Stimulated activated CD8-positive, alpha-beta memory T cell treated with anti-CD3 and anti-CD28 coated beads, Interleukin-15, amount 100 ng/mL, for 48 hours (primary cell): ENCODE data around the gene PHYHIPL.
"Not testable (repeated sequence)": the region's sequence is repeated elsewhere in the genome, so short reads cannot be mapped to it uniquely, and the experiment has no call there.

ENCODE experiments used
- DNase-seq, 2 donors: peaks; one replicate each; pipeline ENCODE4 v3.0.0-alpha.2; 2020; ENCODE audit warnings: low read depth in 2 of 2

PHYHIPL gene

DNA sequence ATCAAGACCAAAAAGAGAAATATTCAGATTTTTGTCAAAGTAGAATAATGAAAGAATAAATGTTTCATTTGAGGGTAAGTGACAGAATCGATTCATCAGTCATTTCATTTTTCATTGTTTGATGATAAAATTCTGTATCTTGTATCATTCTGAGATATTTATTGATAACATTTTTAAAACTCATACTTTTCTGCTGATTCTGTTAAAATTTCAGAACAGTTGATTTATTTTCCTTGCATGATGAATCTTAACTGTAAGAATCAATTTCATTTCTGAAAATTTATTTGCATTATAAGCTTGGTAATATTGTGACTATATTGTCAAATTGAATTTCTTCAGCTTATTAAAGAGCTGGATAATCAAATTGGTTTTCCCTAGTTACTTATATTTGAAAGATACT is 13.9 kb downstream of the PHYHIPL start:
- DNase-seq, result no peak

- no peak for DNase-seq
Observed at GRCh38 chr10:59206204-59206720, 29.8 kb downstream of the PHYHIPL start.

- no peak for DNase-seq
Observed at GRCh38 chr10:59212301-59212798, 35.9 kb downstream of the PHYHIPL start.

- no peak for DNase-seq
Observed at GRCh38 chr10:59214160-59214559, 37.7 kb downstream of the PHYHIPL start.

- no peak for DNase-seq
Observed at GRCh38 chr10:59216178-59216869, 39.9 kb downstream of the PHYHIPL start.

DNA sequence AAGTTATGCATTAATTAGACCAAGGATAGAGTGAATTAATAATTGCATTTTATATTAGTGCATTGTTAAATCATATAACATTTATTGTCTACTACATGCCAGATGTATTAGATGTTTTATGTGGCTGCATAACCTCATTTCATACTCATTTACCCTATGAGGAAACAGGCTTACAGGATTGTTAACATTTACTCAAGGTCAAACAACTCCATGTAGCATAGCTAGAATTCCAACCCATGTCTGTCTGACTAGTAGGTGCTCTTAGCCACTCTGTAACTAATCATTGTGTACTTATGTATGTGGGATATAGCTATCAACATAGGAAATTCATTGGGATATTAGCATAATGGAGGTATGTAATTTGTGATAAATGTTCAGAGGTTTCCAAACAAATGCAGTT is 46.3 kb downstream of the PHYHIPL start:
- DNase-seq, result no peak

GRCh38 chr10:59223597-59223996 is 47.2 kb downstream of the PHYHIPL start:
- DNase-seq, result not testable (repeated sequence)

DNA sequence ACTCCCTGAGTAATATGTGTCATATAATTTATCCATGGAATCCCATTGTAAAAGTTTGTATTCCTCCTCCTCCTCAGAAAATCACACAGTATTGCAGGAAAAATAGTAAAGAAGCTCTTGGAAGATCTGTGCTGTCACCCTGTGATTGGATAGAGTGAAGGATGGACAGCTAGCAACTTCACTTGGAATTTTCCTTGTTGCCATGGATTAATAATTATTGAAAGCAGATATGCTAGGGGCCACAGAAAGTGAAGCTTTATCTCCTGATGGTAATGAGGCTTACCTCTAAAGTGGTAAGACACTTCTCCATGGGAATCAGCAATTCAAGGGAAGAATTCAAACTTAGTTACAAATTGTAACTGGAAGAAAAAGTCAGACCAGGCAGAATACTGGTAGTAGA is 48.8 kb downstream of the PHYHIPL start:
- no peak for DNase-seq

GRCh38 chr10:59227136-59227673 is 50.8 kb downstream of the PHYHIPL start:
- DNase-seq, result no peak

DNA sequence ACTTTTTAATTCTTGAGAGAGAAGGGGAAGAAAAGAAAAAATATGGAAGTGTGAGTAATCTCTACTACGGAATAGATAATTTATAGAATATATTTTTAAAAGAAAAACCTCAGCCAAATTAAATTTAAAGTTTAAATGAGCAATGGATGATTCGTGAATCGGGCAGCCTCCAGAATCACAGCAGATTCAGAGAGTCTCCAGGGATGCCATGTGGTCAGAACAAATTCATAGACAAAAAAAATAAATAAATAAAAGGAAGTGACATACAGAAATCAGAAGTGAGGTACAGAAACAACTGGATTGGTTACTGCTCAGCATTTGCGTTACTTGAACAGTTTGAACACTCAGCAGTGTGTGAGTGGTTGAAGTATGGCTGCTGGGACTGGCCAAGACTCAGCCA is 53.0 kb downstream of the PHYHIPL start:
- no peak for DNase-seq

- DNase-seq, result no peak
Observed at GRCh38 chr10:59234194-59234593, 57.8 kb downstream of the PHYHIPL start.

DNA sequence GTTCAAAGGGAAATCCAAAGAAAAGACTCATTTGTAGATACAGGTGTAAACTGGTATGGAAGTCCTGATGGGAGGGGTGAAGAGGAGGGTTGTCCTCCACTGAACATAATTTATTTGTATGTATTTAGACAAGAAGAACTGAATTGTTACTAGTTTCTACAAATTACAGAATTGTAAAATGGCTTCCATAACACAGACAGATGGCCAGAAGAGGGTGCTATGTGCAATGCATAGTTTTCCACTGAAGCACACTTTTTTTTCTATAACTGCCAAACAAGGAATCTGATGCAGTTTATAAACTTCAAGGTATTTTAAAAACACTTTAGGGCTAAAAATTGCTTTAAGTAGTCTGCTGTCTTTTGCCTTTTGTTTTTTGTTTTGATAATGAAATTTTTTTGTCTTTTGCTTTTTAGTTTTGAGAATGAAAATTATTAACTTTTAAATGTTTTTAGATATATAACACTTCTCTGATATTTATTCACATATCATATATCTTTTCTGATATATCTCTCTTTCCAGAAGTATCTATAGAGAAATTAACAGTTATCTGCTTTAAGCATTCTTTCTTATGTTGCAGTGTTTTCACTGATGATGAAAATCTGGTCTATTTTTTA is 58.5 kb downstream of the PHYHIPL start:
- no peak for DNase-seq

GRCh38 chr10:59236064-59236697 is 59.7 kb downstream of the PHYHIPL start:
- no peak for DNase-seq

DNA sequence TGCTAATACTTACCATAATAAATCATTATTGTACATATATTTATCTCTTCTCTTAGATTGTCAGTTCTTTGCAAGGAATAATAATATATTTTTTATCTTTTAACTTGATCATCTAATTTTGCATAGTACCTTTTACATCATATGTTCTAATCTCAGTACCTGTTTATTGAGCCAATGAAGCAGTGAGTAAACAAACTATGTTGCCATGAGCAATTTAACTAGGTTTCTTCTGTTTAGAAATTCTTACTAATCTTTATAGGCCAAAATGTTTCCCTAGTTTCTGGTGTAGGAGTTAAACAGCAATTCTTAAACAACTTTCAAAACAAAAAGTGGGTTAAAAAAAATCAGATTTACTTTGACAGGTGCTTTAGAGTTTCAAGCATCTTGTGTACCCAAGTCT is 61.3 kb downstream of the PHYHIPL start:
- DNase-seq, result no peak

GRCh38 chr10:59239108-59239507 is 62.7 kb downstream of the PHYHIPL start:
- not testable (repeated sequence) for DNase-seq

GRCh38 chr10:59240582-59241183 is 64.2 kb downstream of the PHYHIPL start:
- DNase-seq, result no peak

DNA sequence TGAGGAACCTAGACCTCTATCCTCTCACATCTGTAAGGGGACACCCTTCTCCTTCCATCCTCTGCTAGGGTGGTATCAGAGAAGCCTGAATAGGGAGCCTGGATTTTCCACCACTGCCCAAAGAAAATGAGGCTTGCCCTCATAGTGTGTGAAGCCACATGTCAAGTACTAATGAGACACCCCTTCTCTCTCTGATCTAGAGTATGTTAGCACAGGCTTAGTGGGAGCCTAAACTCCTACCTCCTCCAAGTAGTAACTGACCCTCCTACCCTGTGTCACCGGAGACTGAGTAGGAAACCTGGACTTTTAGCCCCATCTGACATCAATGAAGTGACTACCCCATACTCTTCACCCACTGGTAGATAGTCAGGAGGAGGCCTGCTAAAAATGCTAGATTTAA is 65.6 kb downstream of the PHYHIPL start:
- no peak for DNase-seq

GRCh38 chr10:59242991-59243390 is 66.5 kb downstream of the PHYHIPL start:
- DNase-seq, result no peak

DNA sequence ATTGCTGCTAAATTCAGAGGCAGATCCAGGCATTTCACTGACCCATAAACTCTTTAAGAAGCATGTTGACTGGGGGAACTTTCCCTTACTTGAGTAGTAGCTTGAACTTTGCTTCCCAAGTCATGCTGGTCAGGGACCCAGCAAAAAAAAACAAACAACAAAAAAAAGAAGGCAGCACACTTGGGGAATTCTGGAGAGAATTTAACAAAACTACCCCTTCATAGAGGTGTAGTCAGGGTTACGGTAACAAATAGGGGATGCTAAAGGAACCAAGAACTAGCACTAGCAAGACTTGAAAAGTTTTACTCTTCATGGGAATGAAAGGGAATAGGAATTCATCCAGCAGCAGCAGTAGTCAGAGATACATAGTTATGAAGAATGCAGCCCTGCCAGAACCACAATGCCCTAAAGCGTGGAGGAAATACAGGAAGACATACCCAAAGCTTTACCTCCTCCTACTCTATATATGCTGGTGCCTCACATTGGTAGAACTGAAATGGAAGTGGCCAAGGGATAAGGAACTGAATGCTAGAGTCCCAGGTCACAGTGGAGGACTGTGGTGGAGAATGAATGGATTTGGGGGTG is 67.3 kb downstream of the PHYHIPL start:
- no peak for DNase-seq

DNA sequence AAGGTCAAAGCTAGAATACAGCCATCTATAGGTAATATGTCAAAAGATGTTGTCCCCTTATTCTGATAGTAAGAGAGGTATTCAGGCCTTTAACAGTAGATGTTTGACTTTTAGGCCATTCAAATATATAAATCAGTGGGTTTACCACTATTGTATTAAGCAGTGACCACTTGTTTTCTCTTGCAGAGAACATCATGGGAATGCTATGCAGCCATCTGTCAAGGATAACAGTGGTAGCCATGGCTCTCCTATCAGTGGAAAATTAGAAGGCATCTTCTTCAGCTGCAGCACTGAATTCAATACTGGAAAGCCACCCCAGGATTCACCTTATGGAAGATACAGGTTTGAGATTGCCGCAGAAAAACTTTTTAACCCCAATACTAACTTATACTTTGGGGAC is 68.4 kb downstream of the PHYHIPL start:
- no peak for DNase-seq

DNA sequence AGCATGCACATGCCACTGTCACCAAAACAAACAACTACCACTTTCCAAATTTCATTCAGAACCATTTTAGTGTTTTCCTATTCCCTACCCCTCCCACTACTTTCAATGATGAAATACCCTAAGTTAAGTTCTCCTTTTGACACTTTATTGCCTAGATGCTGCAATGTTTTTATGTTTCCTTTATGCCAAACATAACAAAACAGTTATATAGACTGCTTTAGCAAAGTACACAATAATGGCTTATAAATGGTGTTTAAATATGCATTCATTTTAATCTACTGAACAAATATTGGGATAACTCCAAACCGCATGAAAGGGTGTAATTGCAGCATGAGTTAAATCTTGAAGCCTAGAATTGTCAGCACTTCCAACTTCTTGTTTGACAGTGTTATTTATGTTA is 69.2 kb downstream of the PHYHIPL start:
- DNase-seq, result no peak

DNA sequence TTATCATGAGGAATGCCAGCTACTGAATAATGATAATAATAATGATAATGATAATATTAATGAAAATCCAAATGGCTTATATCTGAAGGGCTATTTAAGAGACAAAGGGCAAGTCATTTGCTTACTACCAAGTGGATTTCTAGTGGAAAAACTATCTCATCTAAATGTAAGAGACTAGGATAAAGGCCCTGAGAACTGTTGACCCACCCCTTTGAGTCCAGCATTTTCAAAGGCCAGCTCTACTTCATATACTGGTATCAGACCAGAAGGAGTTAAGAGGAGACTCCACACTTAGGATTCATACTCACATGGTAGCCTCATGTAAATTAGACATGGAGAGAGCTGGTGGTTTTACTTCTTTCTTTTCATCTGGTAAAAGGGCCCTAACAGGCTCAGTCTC is 76.0 kb downstream of the PHYHIPL start:
- DNase-seq, result no peak
